Lung microvascular endothelial cell (primary cell): ENCODE results near the gene CHSY3. TPM values are rescaled to one million over a fixed set of nuclear protein-coding genes. Genes with fewer than 3 reads are reported as not detected.
"Not testable (repeated sequence)": the region's sequence is repeated elsewhere in the genome, so short reads cannot be mapped to it uniquely, and the experiment has no call there.

ENCODE experiments used
- DNase-seq, 2 donors: peaks; one replicate each; pipeline versions ENCODE4 v3.0.0 to v3.0.0-alpha.2; 2010; ENCODE audit warnings: low read depth in 2 of 2
- total RNA-seq: library from RNA; depleted of rRNA; stranded (reverse); fragments of >200 nt; gene quantifications from 2 replicates; pipeline ENCODE4 v1.2.1, GENCODE V29; 2014

CHSY3 gene
- total RNA-seq, 1 donor from 2014 or later: 3.4 TPM

DNA sequence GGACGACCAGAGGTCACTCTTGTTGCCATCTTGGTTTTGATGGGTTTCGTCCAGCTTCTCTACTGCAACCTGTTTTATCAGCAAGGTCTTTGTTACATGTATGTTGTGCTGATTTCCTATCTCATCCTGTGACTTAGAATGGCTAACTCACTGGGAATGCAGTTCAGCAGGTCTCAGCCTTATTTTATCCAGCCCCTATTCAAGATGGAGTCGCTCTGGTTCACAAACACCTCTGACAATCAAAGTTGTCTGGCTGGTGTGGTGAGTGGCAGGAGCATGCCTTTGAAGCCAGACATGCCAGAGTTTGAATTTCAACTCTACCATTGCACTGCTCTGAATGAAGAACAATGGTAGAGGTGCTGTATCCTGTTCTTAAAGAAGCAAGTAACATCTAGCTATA is 253.8 kb downstream of the CHSY3 start:
- DNase-seq: no peak

DNA sequence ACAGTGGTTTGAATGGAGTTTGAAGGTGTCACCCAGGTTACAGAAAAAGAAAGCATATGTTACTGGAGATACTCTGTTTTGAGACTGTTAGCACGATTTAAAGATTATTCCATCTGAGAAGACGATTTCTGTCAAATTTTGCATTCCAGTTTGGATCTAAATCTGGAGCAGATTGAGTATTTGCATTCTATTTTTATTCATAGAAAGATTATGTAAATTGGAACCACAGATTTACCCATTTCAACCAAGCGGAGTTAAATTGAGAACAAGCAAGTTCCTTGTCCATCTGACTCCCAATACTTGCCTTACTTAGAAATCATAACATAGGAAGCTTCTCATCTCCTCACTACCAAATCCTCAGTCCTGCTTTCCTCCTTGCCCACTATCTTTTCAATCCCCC is 255.7 kb downstream of the CHSY3 start:
- no peak for DNase-seq

DNA sequence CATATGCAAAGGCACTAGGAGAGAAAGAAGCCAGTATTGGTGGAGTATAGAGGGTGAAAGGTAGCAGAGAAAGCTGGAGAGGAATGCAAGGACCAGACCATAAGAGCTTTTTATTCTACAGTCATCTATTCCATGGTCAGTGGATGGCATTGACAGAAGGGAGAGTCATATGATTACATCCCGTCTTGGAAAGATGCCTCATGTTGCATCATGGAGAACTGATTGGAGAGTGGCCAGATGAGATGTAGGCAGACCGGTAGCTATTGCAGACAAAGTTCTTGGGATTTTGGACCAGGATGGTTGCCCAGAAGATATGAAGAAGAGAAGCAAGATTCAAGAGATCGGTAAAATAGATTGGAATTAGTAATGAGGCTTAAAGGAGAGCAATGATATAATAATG is 260.7 kb downstream of the CHSY3 start:
- DNase-seq: no peak

DNA sequence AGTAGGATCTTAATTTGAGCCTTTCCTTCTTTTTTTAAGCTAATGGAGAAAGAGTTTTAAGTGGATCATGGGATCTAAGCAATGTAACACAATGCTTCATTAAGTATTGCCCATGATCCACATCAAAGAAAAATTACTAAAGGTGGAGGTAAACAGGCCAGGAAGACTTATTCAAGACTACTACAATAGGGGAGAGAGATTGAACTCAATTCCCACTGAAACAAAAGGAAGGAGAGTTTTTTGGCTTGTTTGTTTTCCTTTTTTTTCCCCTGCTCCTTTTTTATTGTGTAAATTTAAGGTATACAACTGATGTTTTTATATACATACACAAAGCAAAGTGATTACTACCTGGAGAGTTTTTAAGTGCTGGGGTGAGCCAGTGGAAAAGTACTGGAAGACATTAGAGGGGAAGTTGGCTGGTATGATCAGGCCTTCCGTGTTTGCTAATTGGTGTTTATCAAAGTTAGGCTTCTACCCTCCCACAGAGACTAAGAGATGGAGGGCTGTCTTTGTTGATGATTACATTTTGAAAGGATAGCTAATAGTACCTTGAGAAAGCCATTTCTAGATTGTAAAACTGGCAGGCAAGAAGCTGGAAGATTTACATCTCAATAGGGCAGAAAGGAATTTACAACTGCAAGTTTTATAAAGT is 262.7 kb downstream of the CHSY3 start:
- DNase-seq: no peak

DNA sequence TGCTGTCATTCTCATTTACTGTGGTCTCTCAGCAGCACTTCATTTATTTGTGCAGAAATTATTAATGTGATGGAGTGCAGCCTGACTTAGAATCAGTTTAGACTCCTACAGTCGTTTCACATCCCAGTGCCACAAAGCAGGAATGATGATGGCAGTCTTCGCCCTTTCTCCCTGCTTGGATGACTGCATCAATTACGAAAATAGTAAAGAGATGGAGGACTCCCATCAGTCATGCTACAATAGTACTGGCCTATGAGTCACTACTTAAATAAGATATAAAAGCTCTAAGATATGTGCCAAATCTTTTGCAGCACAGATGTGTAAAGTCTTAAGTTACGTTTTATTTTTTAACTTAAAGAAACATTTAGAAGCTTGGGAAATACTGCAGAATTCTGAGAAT is 263.9 kb downstream of the CHSY3 start:
- no peak for DNase-seq

DNA sequence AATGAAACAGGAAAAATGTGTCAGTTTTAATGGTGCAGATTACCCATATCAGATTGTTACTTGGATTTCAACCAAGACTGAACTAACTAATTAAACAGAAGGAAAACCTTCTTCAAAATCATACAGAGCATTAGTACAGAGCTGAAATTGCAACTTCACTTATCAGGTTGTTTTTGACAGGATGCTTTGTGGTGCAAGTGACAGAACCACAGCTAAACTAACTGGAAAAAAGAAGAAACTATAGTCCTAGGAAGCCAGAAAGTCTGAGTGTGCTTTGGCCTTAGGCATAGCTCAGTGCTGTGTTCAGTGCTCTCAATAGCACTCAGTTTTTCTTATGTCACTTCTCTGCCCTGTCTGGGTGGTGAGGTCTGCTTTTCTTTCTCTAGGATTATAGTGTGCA is 267.4 kb downstream of the CHSY3 start:
- DNase-seq: no peak

DNA sequence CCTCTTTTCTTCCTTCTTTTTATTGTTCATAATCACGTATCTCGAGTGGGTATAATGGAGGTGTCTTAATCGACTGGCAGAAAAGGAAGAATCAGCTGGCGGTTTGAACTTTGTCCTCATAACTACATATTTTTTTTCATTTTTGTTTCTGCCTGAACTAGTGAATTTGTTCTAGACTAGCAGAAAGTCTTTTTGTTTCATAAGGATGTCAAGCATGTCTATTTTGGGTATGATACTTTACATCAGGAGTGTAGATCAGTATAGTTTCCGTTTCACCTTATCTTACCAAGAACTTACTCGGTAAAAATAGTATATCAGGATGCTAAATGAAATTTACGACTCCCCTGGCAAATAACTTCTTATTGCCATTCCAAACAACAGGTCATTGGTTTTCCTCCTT is 278.9 kb downstream of the CHSY3 start:
- no peak for DNase-seq

DNA sequence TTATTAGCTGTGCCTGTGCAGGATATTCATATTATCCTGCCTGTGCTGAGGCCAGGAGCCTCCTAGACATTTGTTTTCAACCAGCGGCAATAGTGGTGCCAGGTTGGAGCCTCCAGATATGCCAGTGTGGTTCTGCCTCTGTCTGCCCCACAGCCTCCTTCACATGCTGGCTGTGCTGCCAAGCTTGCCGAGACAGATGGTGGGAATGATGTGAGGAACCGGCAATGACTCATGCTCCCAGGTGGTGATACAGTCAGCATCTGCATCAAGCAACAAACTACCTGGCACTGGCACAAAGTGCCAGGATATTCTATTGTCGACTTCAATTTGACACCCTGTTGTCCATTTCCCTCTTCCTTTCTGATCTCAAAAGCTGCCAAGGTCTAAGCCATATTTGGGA is 285.7 kb downstream of the CHSY3 start:
- no peak for DNase-seq

DNA sequence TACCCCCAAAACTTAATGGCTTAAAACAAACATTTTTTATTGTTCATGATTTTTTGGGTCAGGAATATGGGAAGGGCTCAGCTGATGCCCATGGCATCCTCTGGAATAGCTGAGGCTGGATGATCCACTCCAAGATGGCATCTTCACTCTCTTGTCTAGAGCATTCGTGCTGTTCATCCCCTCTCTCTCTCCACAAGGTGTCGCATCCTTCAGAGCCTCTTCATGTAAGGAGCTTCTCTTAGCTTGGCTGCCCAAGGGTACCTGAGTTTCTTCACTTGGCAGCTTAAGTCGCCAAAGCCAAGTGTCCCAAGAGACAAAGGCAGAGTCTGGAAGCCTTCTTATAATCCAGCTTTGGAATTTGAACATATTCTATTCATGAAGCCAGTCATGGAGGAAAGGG is 294.7 kb downstream of the CHSY3 start:
- DNase-seq: peak in 1 of 2 donors; percentile 4

DNA sequence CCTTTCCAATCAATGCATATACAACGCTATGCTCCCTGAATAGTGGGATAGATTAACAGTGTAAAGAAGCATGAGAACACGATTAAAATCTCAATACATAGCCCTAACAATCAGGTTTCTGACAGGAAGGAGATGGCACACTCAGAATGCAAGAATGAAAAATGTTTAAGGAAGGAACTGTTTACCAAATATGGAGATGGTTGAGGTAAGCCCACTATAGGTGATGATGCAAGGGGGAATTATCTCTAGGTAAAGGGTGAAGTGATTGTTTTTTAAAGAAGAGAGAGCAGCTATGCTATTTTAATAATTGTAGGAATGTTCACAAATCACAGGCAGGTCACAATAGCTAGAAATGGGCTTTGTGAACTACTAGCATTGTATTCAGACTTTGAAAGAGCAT is 302.4 kb downstream of the CHSY3 start:
- no peak for DNase-seq

DNA sequence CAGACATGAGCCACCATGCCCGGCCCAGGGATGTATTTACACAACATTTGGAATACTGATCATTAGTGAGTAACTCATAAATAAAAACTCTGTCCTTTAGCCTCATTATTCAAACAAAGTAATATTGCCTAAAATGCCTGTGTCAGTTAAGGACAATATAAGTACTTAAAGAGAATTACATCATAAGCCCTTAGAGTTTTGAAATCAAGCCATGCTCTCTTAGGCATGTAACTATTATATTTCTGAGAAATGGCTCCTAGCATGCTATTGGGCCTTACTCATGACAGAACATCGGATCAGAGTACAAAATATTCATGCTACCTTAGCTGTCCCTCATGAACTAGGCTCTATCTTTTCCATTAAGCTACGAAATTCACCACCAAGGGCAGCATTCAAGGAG is 309.3 kb downstream of the CHSY3 start:
- DNase-seq: no peak

DNA sequence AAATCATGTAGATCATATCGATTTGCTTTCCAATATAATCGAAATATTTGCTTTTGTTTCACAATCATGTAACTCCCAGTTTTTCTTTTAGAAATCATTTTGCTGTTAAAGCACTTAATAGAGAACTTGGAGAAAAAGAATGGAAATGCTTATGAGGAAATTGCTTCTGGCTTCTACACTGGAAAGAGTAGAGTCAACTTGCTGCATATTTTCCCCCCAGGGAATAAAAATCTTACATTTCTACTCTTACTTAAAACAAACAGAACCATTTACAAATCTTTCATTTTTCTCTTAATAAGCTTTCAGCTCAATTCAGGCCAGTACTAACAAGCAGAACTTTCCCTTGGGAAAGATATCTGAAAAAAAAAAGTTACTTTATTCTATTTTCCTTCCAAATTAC is 312.0 kb downstream of the CHSY3 start:
- no peak for DNase-seq

DNA sequence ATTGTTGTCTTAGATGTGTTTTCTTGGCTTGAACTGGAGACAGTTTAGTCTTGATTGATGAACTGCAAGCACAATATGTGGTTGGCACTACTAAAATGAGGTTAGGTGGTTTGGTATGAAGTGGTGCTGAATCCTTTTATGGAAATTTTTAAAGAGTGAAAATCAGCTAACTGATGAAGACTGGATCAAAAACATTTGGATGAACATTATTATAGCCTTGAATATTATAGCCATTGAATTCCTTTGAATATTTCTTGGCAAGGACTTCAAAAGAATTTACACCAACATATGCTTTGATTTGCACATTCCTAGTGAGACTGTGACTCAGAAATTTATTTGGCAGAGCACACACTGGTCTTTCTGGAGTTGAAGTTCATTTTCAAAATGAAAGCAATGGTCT is 318.3 kb downstream of the CHSY3 start:
- DNase-seq: no peak

DNA sequence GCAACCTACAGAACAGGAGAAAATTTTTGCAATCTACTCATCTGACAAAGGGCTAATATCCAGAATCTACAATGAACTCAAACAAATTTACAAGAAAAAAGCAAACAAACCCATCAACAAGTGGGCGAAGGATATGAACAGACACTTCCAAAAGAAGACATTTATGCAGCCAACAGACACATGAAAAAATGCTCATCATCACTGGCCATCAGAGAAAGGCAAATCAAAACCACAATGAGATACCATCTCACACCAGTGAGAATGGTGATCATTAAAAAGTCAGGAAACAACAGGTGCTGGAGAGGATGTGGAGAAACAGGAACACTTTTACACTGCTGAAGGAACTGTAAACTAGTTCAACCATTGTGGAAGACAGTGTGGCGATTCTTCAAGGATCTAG is 322.3 kb downstream of the CHSY3 start:
- not testable (repeated sequence) for DNase-seq

DNA sequence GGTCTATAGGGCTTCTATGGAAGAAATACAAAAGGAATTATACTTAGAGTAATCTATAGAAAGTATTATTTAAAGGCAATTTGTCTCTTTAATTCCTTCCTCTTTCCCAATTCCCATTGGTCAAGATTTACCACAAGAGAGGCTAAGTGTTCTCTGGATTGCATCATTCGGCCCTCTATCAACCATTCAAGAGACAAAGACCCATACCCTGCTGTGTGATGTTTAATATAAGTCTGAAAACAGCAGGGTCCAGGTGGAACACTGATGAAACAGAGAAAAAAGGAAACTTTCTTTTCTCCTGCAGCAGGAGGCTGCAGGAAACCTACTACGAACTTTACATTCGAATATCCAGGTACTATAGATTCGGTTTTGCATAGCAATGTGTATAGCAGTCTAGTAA is 323.4 kb downstream of the CHSY3 start:
- no peak for DNase-seq

DNA sequence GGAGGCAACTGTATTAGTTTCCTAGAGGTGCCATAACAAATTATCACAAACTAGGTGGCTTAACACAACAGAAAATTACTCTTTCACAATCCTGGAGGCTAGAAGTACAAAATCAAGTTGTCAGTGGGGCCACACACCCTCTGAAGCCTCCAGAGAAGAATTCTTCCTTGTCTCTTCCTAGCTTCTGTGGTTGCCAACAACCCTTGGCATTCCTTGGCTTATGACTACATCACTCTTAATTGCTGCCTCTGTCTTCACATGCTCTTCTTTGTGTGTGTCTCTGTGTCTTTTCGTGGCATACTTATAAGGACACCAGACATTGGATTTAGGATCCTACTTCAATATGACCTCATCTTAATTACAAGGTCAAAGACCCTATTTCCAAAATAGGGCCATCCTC is 327.5 kb downstream of the CHSY3 start:
- no peak for DNase-seq

DNA sequence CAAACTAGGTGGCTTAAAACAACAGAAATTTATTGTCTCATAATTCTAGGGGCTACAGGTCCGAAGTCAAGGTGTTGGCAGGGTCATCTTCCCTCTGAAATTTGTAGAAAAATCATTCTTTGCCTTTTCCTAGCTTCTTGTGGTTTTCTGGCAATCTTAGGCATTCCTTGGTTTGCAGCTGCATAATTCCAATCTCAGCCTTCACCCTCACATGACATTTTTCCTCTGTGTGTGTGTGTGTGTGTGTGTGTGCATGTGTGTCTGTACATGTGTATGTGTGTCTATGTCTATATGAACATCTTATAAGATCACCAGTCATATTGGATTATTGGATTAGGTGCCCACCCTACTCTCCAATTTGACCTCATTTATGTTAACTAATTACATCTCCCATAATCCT is 330.6 kb downstream of the CHSY3 start:
- no peak for DNase-seq

Other genes with a start within 250 kb of the CHSY3 start
- not detected in 2 replicates for gene MINAR2, start 156.4 kb upstream of the CHSY3 start, total RNA-seq